ENCODE results near the gene CEP131.

The CEP131 gene

GRCh38 chr17:81218459-81218858 lies 4.3 kb downstream of the CEP131 start:
- TF ChIP-seq POLR2AphosphoS5 (IDR thresholded peaks at IDR 0.05; ENCODE audit: low read depth, low read length) (no peak), SPI1 (IDR thresholded peaks at IDR 0.05; ENCODE audit: low read depth, low read length) (no peak), POLR2A (IDR thresholded peaks at IDR 0.05; ENCODE audit: low read depth, low read length) (no peak), POU2F2 (IDR thresholded peaks at IDR 0.05; ENCODE audit: low read depth, low read length) (no peak), TAF1 (IDR thresholded peaks at IDR 0.05; ENCODE audit: low read depth, low read length) (no peak), PAX5 (IDR thresholded peaks at IDR 0.05; ENCODE audit: insufficient read depth, low read length, severe bottlenecking) (no peak)
- DNase-seq (ENCODE audit: insufficient read length, low spot score) (no peak), FAIRE-seq (no peak)

GRCh38 chr17:81217491-81217890 lies 5.3 kb downstream of the CEP131 start:
- TF ChIP-seq POLR2A (IDR thresholded peaks at IDR 0.05; ENCODE audit: low read depth, low read length) = no peak
- no peak for TF ChIP-seq PAX5 (IDR thresholded peaks at IDR 0.05; ENCODE audit: insufficient read depth, low read length, severe bottlenecking)
- no peak for TF ChIP-seq SPI1 (IDR thresholded peaks at IDR 0.05; ENCODE audit: low read depth, low read length)
- no peak for TF ChIP-seq POLR2AphosphoS5 (IDR thresholded peaks at IDR 0.05; ENCODE audit: low read depth, low read length)
- no peak for TF ChIP-seq TAF1 (IDR thresholded peaks at IDR 0.05; ENCODE audit: low read depth, low read length)
- FAIRE-seq = no peak
- DNase-seq (ENCODE audit: insufficient read length, low spot score) = no peak

GRCh38 chr17:81213978-81214377 lies 8.8 kb downstream of the CEP131 start:
- no peak for FAIRE-seq
- DNase-seq (ENCODE audit: insufficient read length, low spot score) = no peak
- no peak for TF ChIP-seq POLR2AphosphoS5 (IDR thresholded peaks at IDR 0.05; ENCODE audit: low read depth, low read length)
- no peak for TF ChIP-seq SPI1 (IDR thresholded peaks at IDR 0.05; ENCODE audit: low read depth, low read length)
- TF ChIP-seq TAF1 (IDR thresholded peaks at IDR 0.05; ENCODE audit: low read depth, low read length) = no peak
- no peak for TF ChIP-seq POLR2A (IDR thresholded peaks at IDR 0.05; ENCODE audit: low read depth, low read length)
- no peak for TF ChIP-seq PAX5 (IDR thresholded peaks at IDR 0.05; ENCODE audit: insufficient read depth, low read length, severe bottlenecking)
- TF ChIP-seq POU2F2 (IDR thresholded peaks at IDR 0.05; ENCODE audit: low read depth, low read length) = no peak

GRCh38 chr17:81212365-81212764 lies 10.4 kb downstream of the CEP131 start:
- TF ChIP-seq TAF1 (IDR thresholded peaks at IDR 0.05; ENCODE audit: low read depth, low read length) (no peak), POLR2AphosphoS5 (IDR thresholded peaks at IDR 0.05; ENCODE audit: low read depth, low read length) (no peak), SPI1 (IDR thresholded peaks at IDR 0.05; ENCODE audit: low read depth, low read length) (no peak), POU2F2 (IDR thresholded peaks at IDR 0.05; ENCODE audit: low read depth, low read length) (no peak), PAX5 (IDR thresholded peaks at IDR 0.05; ENCODE audit: insufficient read depth, low read length, severe bottlenecking) (no peak), POLR2A (IDR thresholded peaks at IDR 0.05; ENCODE audit: low read depth, low read length) (no peak)
- DNase-seq (ENCODE audit: insufficient read length, low spot score) (no peak), FAIRE-seq (peak; percentile 81)

GRCh38 chr17:81210868-81211267 lies 11.9 kb downstream of the CEP131 start:
- DNase-seq (ENCODE audit: insufficient read length, low spot score) (no peak), FAIRE-seq (no peak)
- no peak for TF ChIP-seq POLR2AphosphoS5 (IDR thresholded peaks at IDR 0.05; ENCODE audit: low read depth, low read length)
- no peak for TF ChIP-seq POLR2A (IDR thresholded peaks at IDR 0.05; ENCODE audit: low read depth, low read length)
- no peak for TF ChIP-seq POU2F2 (IDR thresholded peaks at IDR 0.05; ENCODE audit: low read depth, low read length)
- TF ChIP-seq TAF1 (IDR thresholded peaks at IDR 0.05; ENCODE audit: low read depth, low read length) = no peak
- no peak for TF ChIP-seq PAX5 (IDR thresholded peaks at IDR 0.05; ENCODE audit: insufficient read depth, low read length, severe bottlenecking)
- no peak for TF ChIP-seq SPI1 (IDR thresholded peaks at IDR 0.05; ENCODE audit: low read depth, low read length)

GRCh38 chr17:81210466-81210865 lies 12.3 kb downstream of the CEP131 start:
- FAIRE-seq = no peak
- TF ChIP-seq TAF1 (IDR thresholded peaks at IDR 0.05; ENCODE audit: low read depth, low read length) (no peak), POLR2AphosphoS5 (IDR thresholded peaks at IDR 0.05; ENCODE audit: low read depth, low read length) (no peak)
- DNase-seq (ENCODE audit: insufficient read length, low spot score) = no peak

- FAIRE-seq = no peak
- TF ChIP-seq POLR2A (IDR thresholded peaks at IDR 0.05; ENCODE audit: low read depth, low read length) (no peak), PAX5 (IDR thresholded peaks at IDR 0.05; ENCODE audit: insufficient read depth, low read length, severe bottlenecking) (no peak), SPI1 (IDR thresholded peaks at IDR 0.05; ENCODE audit: low read depth, low read length) (no peak), TAF1 (IDR thresholded peaks at IDR 0.05; ENCODE audit: low read depth, low read length) (no peak), POLR2AphosphoS5 (IDR thresholded peaks at IDR 0.05; ENCODE audit: low read depth, low read length) (no peak), POU2F2 (IDR thresholded peaks at IDR 0.05; ENCODE audit: low read depth, low read length) (no peak)
Observed at GRCh38 chr17:81209141-81209540, 13.6 kb downstream of the CEP131 start.

GRCh38 chr17:81208651-81209050 lies 14.1 kb downstream of the CEP131 start:
- no peak for DNase-seq (ENCODE audit: insufficient read length, low spot score)
- no peak for FAIRE-seq
- no peak for TF ChIP-seq TAF1 (IDR thresholded peaks at IDR 0.05; ENCODE audit: low read depth, low read length)
- TF ChIP-seq POU2F2 (IDR thresholded peaks at IDR 0.05; ENCODE audit: low read depth, low read length) = no peak
- TF ChIP-seq SPI1 (IDR thresholded peaks at IDR 0.05; ENCODE audit: low read depth, low read length) = no peak
- no peak for TF ChIP-seq POLR2AphosphoS5 (IDR thresholded peaks at IDR 0.05; ENCODE audit: low read depth, low read length)
- TF ChIP-seq POLR2A (IDR thresholded peaks at IDR 0.05; ENCODE audit: low read depth, low read length) = no peak
- TF ChIP-seq PAX5 (IDR thresholded peaks at IDR 0.05; ENCODE audit: insufficient read depth, low read length, severe bottlenecking) = no peak

More at GRCh38 chr17:81209141-81209540, 13.6 kb downstream of the CEP131 start:
- DNase-seq (ENCODE audit: insufficient read length, low spot score) = no peak

GRCh38 chr17:81207610-81208581 lies 14.9 kb downstream of the CEP131 start:
- TF ChIP-seq PAX5 (IDR thresholded peaks at IDR 0.05; ENCODE audit: insufficient read depth, low read length, severe bottlenecking) = no peak
- TF ChIP-seq POLR2AphosphoS5 (IDR thresholded peaks at IDR 0.05; ENCODE audit: low read depth, low read length) = no peak
- TF ChIP-seq SPI1 (IDR thresholded peaks at IDR 0.05; ENCODE audit: low read depth, low read length) = no peak
- no peak for TF ChIP-seq TAF1 (IDR thresholded peaks at IDR 0.05; ENCODE audit: low read depth, low read length)
- no peak for TF ChIP-seq POU2F2 (IDR thresholded peaks at IDR 0.05; ENCODE audit: low read depth, low read length)
- no peak for TF ChIP-seq POLR2A (IDR thresholded peaks at IDR 0.05; ENCODE audit: low read depth, low read length)
- no peak for DNase-seq (ENCODE audit: insufficient read length, low spot score)
- peak; percentile 80 for FAIRE-seq

Data from GM12891 (cell line).